Neural progenitor cell (in vitro differentiated cells): ENCODE data around the gene CFAP221.

Experiments used
- CTCF ChIP-seq: fragments of 200-600 bp; sonication (generic); IDR thresholded peaks from 2 replicates; pipeline ENCODE4 v1.5.1; 2017; ENCODE audit warnings: antibody characterized with exemption, mild to moderate bottlenecking
- EZH2 ChIP-seq: fragments of 200-600 bp; sonication (generic); IDR thresholded peaks from 2 replicates; pipeline ENCODE4 v1.6.1; 2017; ENCODE audit warnings: antibody characterized with exemption, mild to moderate bottlenecking, moderate library complexity
- EZH2phosphoT487 ChIP-seq: fragments of 200-600 bp; sonication (generic); IDR thresholded peaks from 2 replicates; pipeline ENCODE4 v1.6.1; 2017; ENCODE audit warnings: antibody characterized with exemption

GRCh38 chr2:119691189-119691588, 146.9 kb downstream of the CFAP221 start:
- no peak for TF ChIP-seq CTCF
- TF ChIP-seq EZH2 = no peak
- TF ChIP-seq EZH2phosphoT487 = no peak
